Endothelial cell of umbilical vein (primary cell): ENCODE results near the gene USP37.

Source experiments
- CTCF ChIP-seq, 2 donors: IDR thresholded peaks; 1 replicate in 1 of 2; 2 replicates in 1 of 2; pipeline ENCODE4 v1.5.1; 2011; ENCODE audit warnings: low read length in 2 of 2, mild to moderate bottlenecking in 2 of 2, moderate library complexity in 2 of 2, control low read depth in 1 of 2, inconsistent platforms in 1 of 2, low read depth in 1 of 2; ENCODE audit not compliant: insufficient read depth in 1 of 2; ENCODE audit errors: extremely low read depth in 1 of 2
- EZH2 ChIP-seq: IDR thresholded peaks from 2 replicates; pipeline ENCODE4 v1.6.1; 2012; ENCODE audit warnings: borderline replicate concordance, low read depth, mild to moderate bottlenecking, moderate library complexity, low read length, inconsistent platforms; ENCODE audit not compliant: severe bottlenecking
- MYC ChIP-seq: IDR thresholded peaks from one replicate; pipeline ENCODE4 v1.6.1; 2011; ENCODE audit warnings: mild to moderate bottlenecking, low read depth, low read length
- POLR2A ChIP-seq: IDR thresholded peaks from 2 replicates; pipeline ENCODE4 v1.6.1; 2012; ENCODE audit warnings: low read depth, mild to moderate bottlenecking, control low read depth, low read length
- POLR2AphosphoS5 ChIP-seq: IDR thresholded peaks from 2 replicates; pipeline ENCODE4 v1.6.1; 2012; ENCODE audit warnings: low read depth, mild to moderate bottlenecking, control low read depth, low read length, moderate library complexity; ENCODE audit not compliant: insufficient read depth

- TF ChIP-seq CTCF (IDR thresholded peaks at IDR 0.05; ENCODE audit: extremely low read depth in 1 of 2, insufficient read depth in 1 of 2, low read depth in 1 of 2, low read length in 2 of 2) (no peak), POLR2A (peak; percentile 22), POLR2AphosphoS5 (no peak), MYC (no peak), EZH2 (no peak)
Measured at GRCh38 chr2:218501665-218502064, 66.5 kb downstream of the USP37 start.
